Left cardiac atrium (tissue), 4 donors: Measurements from ENCODE around the gene VPREB1. TPM values are rescaled to one million over a fixed set of nuclear protein-coding genes. Genes with fewer than 3 reads are reported as not detected.
"Not testable (repeated sequence)": the region's sequence is repeated elsewhere in the genome, so short reads cannot be mapped to it uniquely, and the experiment has no call there.

Experiments used
- ATAC-seq, 2 donors: fragments of 200-7000 bp; cut with Tn5 transposase; one replicate each; pipeline ENCODE4 v1.9.1; 2020; ENCODE audit warnings: mild to moderate bottlenecking in 2 of 2, moderate library complexity in 2 of 2
- DNase-seq: peaks from one replicate; pipeline ENCODE4 v3.0.0-alpha.2; 2020
- intact Hi-C, 2 donors: fragments of 100-400 bp; cut with DNase I; formaldehyde crosslinking; loops; one replicate each; pipeline versions ENCODE4 v1.14.1 to v1.15.1; 2022 to 2023
- total RNA-seq, 2 donors: library from RNA; stranded (reverse); fragmentation: NEBNext Ultra II Directional; extraction: Animal tissue kit (Norgen Biotek cat#: 25700); gene quantifications; one replicate each; pipeline ENCODE4 v1.2.1, GENCODE V29; 2021
- donor health status: DM: no; HTN: yes; CAD: no.
- donor health status: DM: no; HTN: yes; CAD: no; lungs with severe emphysema.
- donor health status: DM: yes; HTN: yes; CAD: no.
- donor health status: Dilated cardiomyopathy.

Gene VPREB1
- total RNA-seq, 2 donors from 2014 or later, result not detected

- DNase-seq, intact Hi-C loops, ATAC-seq: not testable (repeated sequence)
Observed at GRCh38 chr22:22287106-22287626, 42.6 kb downstream of the VPREB1 start.

- DNase-seq, intact Hi-C loops, ATAC-seq: not testable (repeated sequence)
Observed at GRCh38 chr22:22289666-22290065, 45.1 kb downstream of the VPREB1 start.

- intact Hi-C loops, ATAC-seq, DNase-seq: not testable (repeated sequence)
Observed at GRCh38 chr22:22291129-22291806, 46.7 kb downstream of the VPREB1 start.

- intact Hi-C loops, DNase-seq, ATAC-seq: not testable (repeated sequence)
Observed at GRCh38 chr22:22292656-22293055, 48.1 kb downstream of the VPREB1 start.

- ATAC-seq, DNase-seq, intact Hi-C loops: not testable (repeated sequence)
Observed at GRCh38 chr22:22293436-22293835, 48.9 kb downstream of the VPREB1 start.

- intact Hi-C loops, DNase-seq, ATAC-seq: not testable (repeated sequence)
Observed at GRCh38 chr22:22294641-22295040, 50.1 kb downstream of the VPREB1 start.
